GM23338 (cell line): ENCODE measurements around the gene SFXN5. TPM values are rescaled to one million over a fixed set of nuclear protein-coding genes. Genes with fewer than 3 reads are reported as not detected.
"Not testable (repeated sequence)": the region's sequence is repeated elsewhere in the genome, so short reads cannot be mapped to it uniquely, and the experiment has no call there.

ENCODE experiments used
- ATAC-seq: fragments of 200-7000 bp; cut with Tn5 transposase; 3 replicates; pipeline ENCODE4 v1.9.1; 2020
- DNase-seq: peaks from one replicate; pipeline ENCODE4 v3.0.0-alpha.2; 2015; ENCODE audit warnings: low spot score
- H2AFZ ChIP-seq: fragments of 200-600 bp; sonication (generic); 2 replicates; pipeline ENCODE4 v1.8.0; 2016; ENCODE audit warnings: antibody characterized with exemption, mild to moderate bottlenecking, moderate library complexity
- H3F3A ChIP-seq: fragments of 200-600 bp; sonication (generic); replicated peaks from 2 replicates; pipeline ENCODE4 v1.8.0; 2017; ENCODE audit warnings: antibody characterized with exemption, mixed run types, low read depth
- H3K27ac ChIP-seq: fragments of 200-600 bp; sonication (generic); 2 replicates; pipeline ENCODE4 v1.6.1; 2016; ENCODE audit warnings: low read depth
- H3K27me3 ChIP-seq: fragments of 200-600 bp; sonication (generic); 2 replicates; pipeline ENCODE4 v1.8.0; 2016; ENCODE audit warnings: mild to moderate bottlenecking, mixed run types, moderate library complexity; ENCODE audit not compliant: insufficient read depth
- H3K36me3 ChIP-seq: fragments of 200-600 bp; sonication (generic); 2 replicates; pipeline ENCODE4 v1.8.0; 2016; ENCODE audit warnings: mild to moderate bottlenecking; ENCODE audit not compliant: insufficient read depth
- H3K4me1 ChIP-seq: fragments of 200-600 bp; sonication (generic); 2 replicates; pipeline ENCODE4 v1.8.0; 2016; ENCODE audit warnings: mild to moderate bottlenecking, moderate library complexity; ENCODE audit not compliant: insufficient read depth
- H3K4me2 ChIP-seq: fragments of 200-600 bp; sonication (generic); 2 replicates; pipeline ENCODE4 v1.7.1; 2017; ENCODE audit warnings: mixed run types
- H3K4me3 ChIP-seq: fragments of 200-600 bp; sonication (generic); 2 replicates; pipeline ENCODE4 v1.6.1; 2016; ENCODE audit warnings: mixed run types
- H3K79me2 ChIP-seq: fragments of 200-600 bp; sonication (generic); replicated peaks from 2 replicates; pipeline ENCODE4 v1.8.0; 2017; ENCODE audit warnings: mild to moderate bottlenecking; ENCODE audit not compliant: insufficient read depth
- H3K9me2 ChIP-seq: fragments of 200-600 bp; sonication (generic); 2 replicates; pipeline ENCODE4 v1.8.0; 2017; ENCODE audit not compliant: insufficient read depth
- H4K20me1 ChIP-seq: fragments of 200-600 bp; sonication (generic); replicated peaks from 2 replicates; pipeline ENCODE4 v1.8.0; 2017; ENCODE audit warnings: mild to moderate bottlenecking; ENCODE audit not compliant: insufficient read depth
- H3K27ac Mint-ChIP-seq: 2 replicates; pipeline ENCODE4 v1.8.0; 2020; ENCODE audit warnings: inconsistent platforms, mild to moderate bottlenecking, moderate library complexity, mixed read lengths
- H3K27me3 Mint-ChIP-seq: 3 replicates; pipeline ENCODE4 v1.8.0; 2022; ENCODE audit warnings: low read depth, mild to moderate bottlenecking, moderate library complexity, mixed read lengths, inconsistent platforms; ENCODE audit not compliant: insufficient read depth, poor library complexity
- H3K36me3 Mint-ChIP-seq: 3 replicates; pipeline ENCODE4 v1.8.0; 2021; ENCODE audit warnings: low read depth, mild to moderate bottlenecking, inconsistent platforms, moderate library complexity, mixed read lengths
- H3K4me1 Mint-ChIP-seq: 3 replicates; pipeline ENCODE4 v1.8.0; 2020; ENCODE audit warnings: mild to moderate bottlenecking, inconsistent platforms, mixed read lengths
- H3K4me3 Mint-ChIP-seq: 3 replicates; pipeline ENCODE4 v1.8.0; 2021; ENCODE audit warnings: moderate library complexity, mild to moderate bottlenecking, inconsistent platforms, mixed read lengths
- H3K9me3 Mint-ChIP-seq: 3 replicates; pipeline ENCODE4 v1.8.0; 2020; ENCODE audit warnings: moderate library complexity, mild to moderate bottlenecking, inconsistent platforms, mixed read lengths
- CREB1 ChIP-seq: fragments of 250-450 bp; sonication (Bioruptor Pico); IDR thresholded peaks from 2 replicates; pipeline ENCODE4 v1.5.0; 2020; ENCODE audit warnings: low read depth, mild to moderate bottlenecking, moderate library complexity
- EZH2 ChIP-seq: fragments of 200-600 bp; sonication (generic); IDR thresholded peaks from one replicate; pipeline ENCODE4 v1.8.0; 2017; ENCODE audit warnings: antibody characterized with exemption, mild to moderate bottlenecking, low read depth; ENCODE audit not compliant: unreplicated experiment
- EZH2phosphoT487 ChIP-seq: fragments of 200-600 bp; sonication (generic); IDR thresholded peaks from one replicate; pipeline ENCODE4 v1.8.1; 2018; ENCODE audit warnings: antibody characterized with exemption; ENCODE audit not compliant: unreplicated experiment
- JUNB ChIP-seq: IDR thresholded peaks from one replicate; pipeline ENCODE4 v1.6.1; 2016; ENCODE audit warnings: antibody characterized with exemption; ENCODE audit not compliant: unreplicated experiment
- NANOG ChIP-seq: IDR thresholded peaks from 2 replicates; pipeline ENCODE4 v1.6.1; 2016; ENCODE audit warnings: antibody characterized with exemption, borderline replicate concordance
- POLR2AphosphoS5 ChIP-seq: IDR thresholded peaks from 2 replicates; pipeline ENCODE4 v1.6.1; 2016; ENCODE audit warnings: antibody characterized with exemption, low read depth
- STAT1 ChIP-seq: IDR thresholded peaks from one replicate; pipeline ENCODE4 v1.6.1; 2016; ENCODE audit warnings: antibody characterized with exemption; ENCODE audit not compliant: unreplicated experiment
- ZNF114 ChIP-seq: fragments of 250-450 bp; sonication (Bioruptor Pico); IDR thresholded peaks from 2 replicates; pipeline ENCODE4 v1.5.0; 2020; ENCODE audit warnings: mild to moderate bottlenecking, moderate library complexity
- ZNF331 ChIP-seq: fragments of 250-450 bp; sonication (Bioruptor Pico); IDR thresholded peaks from 2 replicates; pipeline ENCODE4 v1.5.0; 2020; ENCODE audit warnings: low read depth, mild to moderate bottlenecking, moderate library complexity
- ZNF462 ChIP-seq: fragments of 250-450 bp; sonication (Bioruptor Pico); IDR thresholded peaks from 2 replicates; pipeline ENCODE4 v1.5.0; 2020; ENCODE audit warnings: mild to moderate bottlenecking, moderate library complexity
- polyA plus RNA-seq: library from polyadenylated mRNA; unstranded; fragments of >200 nt; fragmentation: Nextera tagmentation; extraction: Ambion mirVana; gene quantifications from 2 replicates; pipeline ENCODE4 v1.2.1, GENCODE V29; 2016
- total RNA-seq: library from RNA; depleted of rRNA; stranded (reverse); fragments of >200 nt; shearing (Covaris generic); gene quantifications from 2 replicates; pipeline ENCODE4 v1.2.3, GENCODE V29; 2014
- TF ChIP-seq, protein P1 (sequence below), 2 experiments: fragments of 200-600 bp in 1 of 2; sonication (generic) in 1 of 2; conservative IDR thresholded peaks; 2 replicates each; pipeline versions ENCODE4 v1.5.1 to v1.6.1; 2016 to 2017; ENCODE audit warnings: antibody characterized with exemption in 2 of 2, low read depth in 2 of 2, mild to moderate bottlenecking in 2 of 2, moderate library complexity in 1 of 2
- TF ChIP-seq, protein P2 (sequence below): IDR thresholded peaks from 2 replicates; pipeline ENCODE4 v1.6.1; 2016; ENCODE audit warnings: antibody characterized with exemption

The SFXN5 gene
- total and polyA plus RNA-seq, 2 experiments from 2014 or later: 23.6 to 25.8 TPM

DNA sequence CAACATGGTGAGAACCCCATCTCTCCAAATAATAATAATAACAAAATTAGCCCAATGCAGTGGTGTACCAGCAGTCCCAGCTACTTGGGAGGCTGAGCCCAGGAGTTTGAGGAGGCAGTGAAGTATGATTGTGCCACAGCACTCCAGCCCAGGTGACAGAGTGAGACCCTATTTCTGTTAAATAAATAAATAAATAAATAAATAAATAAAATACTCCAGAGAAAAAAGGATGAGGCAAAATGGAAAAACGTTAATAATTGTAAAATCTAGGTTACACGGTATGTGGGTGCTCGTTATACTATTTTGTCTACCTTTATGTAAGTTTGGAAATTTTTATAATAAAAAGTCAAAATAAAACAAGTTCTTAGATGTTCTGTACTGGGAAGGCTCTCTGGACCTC lies 162.8 kb downstream of the SFXN5 start (continued):
- no peak for TF ChIP-seq ZNF462
- no peak for TF ChIP-seq EZH2phosphoT487
- TF ChIP-seq ZNF114: no peak
- no peak for TF ChIP-seq POLR2AphosphoS5
- TF ChIP-seq, protein P1, sequence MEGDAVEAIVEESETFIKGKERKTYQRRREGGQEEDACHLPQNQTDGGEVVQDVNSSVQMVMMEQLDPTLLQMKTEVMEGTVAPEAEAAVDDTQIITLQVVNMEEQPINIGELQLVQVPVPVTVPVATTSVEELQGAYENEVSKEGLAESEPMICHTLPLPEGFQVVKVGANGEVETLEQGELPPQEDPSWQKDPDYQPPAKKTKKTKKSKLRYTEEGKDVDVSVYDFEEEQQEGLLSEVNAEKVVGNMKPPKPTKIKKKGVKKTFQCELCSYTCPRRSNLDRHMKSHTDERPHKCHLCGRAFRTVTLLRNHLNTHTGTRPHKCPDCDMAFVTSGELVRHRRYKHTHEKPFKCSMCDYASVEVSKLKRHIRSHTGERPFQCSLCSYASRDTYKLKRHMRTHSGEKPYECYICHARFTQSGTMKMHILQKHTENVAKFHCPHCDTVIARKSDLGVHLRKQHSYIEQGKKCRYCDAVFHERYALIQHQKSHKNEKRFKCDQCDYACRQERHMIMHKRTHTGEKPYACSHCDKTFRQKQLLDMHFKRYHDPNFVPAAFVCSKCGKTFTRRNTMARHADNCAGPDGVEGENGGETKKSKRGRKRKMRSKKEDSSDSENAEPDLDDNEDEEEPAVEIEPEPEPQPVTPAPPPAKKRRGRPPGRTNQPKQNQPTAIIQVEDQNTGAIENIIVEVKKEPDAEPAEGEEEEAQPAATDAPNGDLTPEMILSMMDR (conservative IDR thresholded peaks at IDR 0.05; ENCODE audit: low read depth in 2 of 2): no peak
- no peak for TF ChIP-seq ZNF331
- TF ChIP-seq JUNB: no peak
- TF ChIP-seq CREB1 (CRISPR knock-in tag): no peak
- TF ChIP-seq, protein P2, sequence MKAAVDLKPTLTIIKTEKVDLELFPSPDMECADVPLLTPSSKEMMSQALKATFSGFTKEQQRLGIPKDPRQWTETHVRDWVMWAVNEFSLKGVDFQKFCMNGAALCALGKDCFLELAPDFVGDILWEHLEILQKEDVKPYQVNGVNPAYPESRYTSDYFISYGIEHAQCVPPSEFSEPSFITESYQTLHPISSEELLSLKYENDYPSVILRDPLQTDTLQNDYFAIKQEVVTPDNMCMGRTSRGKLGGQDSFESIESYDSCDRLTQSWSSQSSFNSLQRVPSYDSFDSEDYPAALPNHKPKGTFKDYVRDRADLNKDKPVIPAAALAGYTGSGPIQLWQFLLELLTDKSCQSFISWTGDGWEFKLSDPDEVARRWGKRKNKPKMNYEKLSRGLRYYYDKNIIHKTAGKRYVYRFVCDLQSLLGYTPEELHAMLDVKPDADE: no peak
- TF ChIP-seq STAT1: no peak
- no peak for TF ChIP-seq NANOG
- no peak for TF ChIP-seq EZH2

DNA sequence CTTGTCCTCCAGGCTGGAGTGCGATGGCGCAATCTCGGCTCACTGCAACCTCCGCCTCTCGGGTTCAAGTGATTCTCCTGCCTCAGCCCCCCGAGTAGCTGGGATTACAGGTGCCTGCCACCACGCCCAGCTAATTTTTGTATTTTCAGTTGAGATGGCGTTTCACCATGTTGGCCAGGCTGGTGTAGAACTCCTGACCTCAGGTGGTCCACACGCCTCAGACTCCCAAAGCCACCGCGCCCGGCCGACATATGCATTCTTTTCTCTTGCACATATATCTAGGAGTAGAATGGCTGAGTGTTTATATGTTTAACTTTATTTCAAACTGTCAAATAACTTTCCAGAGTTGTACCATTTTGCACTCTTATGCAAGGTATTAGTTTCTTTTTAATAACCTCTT lies 164.1 kb downstream of the SFXN5 start:
- H3K27me3 Mint-ChIP-seq: peaks cover 21% of the 10 kb centered on the region
- not testable (repeated sequence) for ATAC-seq

More for the DNA sequence above, 164.1 kb downstream of the SFXN5 start:
- not testable (repeated sequence) for H3K4me3 ChIP-seq, H4K20me1 ChIP-seq, H3K4me1 ChIP-seq, H3K4me3 Mint-ChIP-seq, H3K4me2 ChIP-seq, H3K27ac Mint-ChIP-seq, H3K79me2 ChIP-seq, H3K9me3 Mint-ChIP-seq, H3K36me3 Mint-ChIP-seq, H3K36me3 ChIP-seq, H2AFZ ChIP-seq, H3K4me1 Mint-ChIP-seq, H3F3A ChIP-seq, DNase-seq, H3K9me2 ChIP-seq, H3K27ac ChIP-seq
- H3K27me3 ChIP-seq: peaks cover 74% of the 10 kb centered on the region
